DND-41 (cell line): Measurements from ENCODE around the gene PRKRA.

ENCODE experiments used
- EZH2 ChIP-seq: IDR thresholded peaks from 3 replicates; pipeline ENCODE4 v1.6.1; 2012; ENCODE audit warnings: borderline replicate concordance, low read depth, mild to moderate bottlenecking, moderate library complexity, low read length, inconsistent platforms; ENCODE audit not compliant: severe bottlenecking
- TF ChIP-seq, protein P1 (sequence below): IDR thresholded peaks from 2 replicates; pipeline ENCODE4 v1.5.1; 2012; ENCODE audit warnings: borderline replicate concordance, low read length, moderate library complexity, mild to moderate bottlenecking; ENCODE audit not compliant: poor library complexity, severe bottlenecking; ENCODE audit errors: extremely low read depth

GRCh38 chr2:178403671-178404306 is 47.2 kb downstream of the PRKRA start:
- TF ChIP-seq, protein P1, sequence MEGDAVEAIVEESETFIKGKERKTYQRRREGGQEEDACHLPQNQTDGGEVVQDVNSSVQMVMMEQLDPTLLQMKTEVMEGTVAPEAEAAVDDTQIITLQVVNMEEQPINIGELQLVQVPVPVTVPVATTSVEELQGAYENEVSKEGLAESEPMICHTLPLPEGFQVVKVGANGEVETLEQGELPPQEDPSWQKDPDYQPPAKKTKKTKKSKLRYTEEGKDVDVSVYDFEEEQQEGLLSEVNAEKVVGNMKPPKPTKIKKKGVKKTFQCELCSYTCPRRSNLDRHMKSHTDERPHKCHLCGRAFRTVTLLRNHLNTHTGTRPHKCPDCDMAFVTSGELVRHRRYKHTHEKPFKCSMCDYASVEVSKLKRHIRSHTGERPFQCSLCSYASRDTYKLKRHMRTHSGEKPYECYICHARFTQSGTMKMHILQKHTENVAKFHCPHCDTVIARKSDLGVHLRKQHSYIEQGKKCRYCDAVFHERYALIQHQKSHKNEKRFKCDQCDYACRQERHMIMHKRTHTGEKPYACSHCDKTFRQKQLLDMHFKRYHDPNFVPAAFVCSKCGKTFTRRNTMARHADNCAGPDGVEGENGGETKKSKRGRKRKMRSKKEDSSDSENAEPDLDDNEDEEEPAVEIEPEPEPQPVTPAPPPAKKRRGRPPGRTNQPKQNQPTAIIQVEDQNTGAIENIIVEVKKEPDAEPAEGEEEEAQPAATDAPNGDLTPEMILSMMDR: no peak
- no peak for TF ChIP-seq EZH2
